ENCODE results near the gene MFNG.

- TF ChIP-seq CTCF (IDR thresholded peaks at IDR 0.05) = no peak
- TF ChIP-seq POLR2AphosphoS5 (IDR thresholded peaks at IDR 0.05) = no peak
Measured at GRCh38 chr22:37471727-37472417, 14.3 kb downstream of the MFNG start.

Measured in prostate gland (tissue), 2 donors.